DMS114 treated with DMSO at 0.1 percent for 48 hours (cell line): ENCODE measurements around the gene CASP12.
"Not testable (repeated sequence)": the region's sequence is repeated elsewhere in the genome, so short reads cannot be mapped to it uniquely, and the experiment has no call there.

Experiments used
- DNase-seq: peaks from one replicate; lab custom pipeline; 2025; ENCODE audit not compliant: unreplicated experiment; lab: John Stamatoyannopoulos, UW

Gene CASP12

DNA sequence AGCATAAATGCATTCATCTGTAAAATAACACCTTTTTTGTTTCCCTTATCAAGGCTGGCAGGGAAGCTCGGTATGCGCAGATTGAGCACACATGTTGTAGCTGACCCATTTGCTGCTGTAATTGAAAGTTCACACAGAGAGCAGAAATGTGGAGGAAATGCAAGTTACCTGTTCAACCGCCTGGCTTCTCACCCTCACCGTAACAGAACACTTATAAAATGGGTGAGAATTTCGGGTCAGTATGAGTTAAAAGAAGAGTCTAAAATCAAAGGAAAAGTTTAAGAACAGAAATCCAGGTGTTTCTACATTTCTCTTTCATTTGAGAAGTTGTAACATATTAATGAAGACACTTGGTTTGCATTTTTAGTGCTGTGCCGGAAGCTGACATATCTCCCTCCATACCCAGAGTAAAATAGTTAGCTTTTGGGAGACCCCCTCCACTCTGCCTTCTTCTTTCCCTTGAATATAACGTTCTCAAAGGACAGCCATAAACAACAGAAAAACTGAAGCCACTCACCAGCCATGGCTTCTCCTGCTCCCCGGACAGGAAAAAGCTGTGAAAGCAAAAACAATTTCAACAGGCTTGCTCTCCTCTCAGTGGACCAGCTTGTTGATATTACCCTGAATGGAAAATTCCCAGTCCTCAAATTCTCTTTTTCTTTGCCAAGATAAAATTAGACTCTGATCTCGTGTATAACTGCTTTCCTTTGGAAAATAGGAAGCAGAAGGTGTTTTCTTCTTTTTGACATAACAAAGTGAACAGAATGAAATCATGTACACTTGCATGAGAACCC is at the start of gene CASP12:
Gene CASP12, minus strand, starts transcription at position 570 of the 794 bp plus-strand sequence.
- no peak for DNase-seq

DNA sequence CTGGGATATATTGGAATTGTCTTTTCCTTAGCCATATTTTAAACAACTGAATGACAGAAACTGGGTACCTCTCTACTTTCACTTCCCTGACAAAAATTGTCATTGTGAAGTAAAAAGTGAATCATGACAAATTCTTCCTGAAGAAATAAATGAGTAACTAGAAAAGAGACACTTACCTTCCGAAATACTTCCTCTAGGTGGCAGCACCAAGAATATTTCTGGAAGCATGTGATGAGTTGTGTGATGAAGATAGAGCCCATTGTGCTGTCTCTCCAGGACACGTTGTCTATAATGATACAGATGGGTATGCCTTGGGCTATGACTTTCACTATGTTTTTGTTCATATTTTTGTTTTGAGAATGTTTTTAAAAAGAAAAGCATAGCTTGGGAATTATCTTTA is 48.6 kb upstream of the CASP12 start:
- peak; percentile 0 for DNase-seq

DNA sequence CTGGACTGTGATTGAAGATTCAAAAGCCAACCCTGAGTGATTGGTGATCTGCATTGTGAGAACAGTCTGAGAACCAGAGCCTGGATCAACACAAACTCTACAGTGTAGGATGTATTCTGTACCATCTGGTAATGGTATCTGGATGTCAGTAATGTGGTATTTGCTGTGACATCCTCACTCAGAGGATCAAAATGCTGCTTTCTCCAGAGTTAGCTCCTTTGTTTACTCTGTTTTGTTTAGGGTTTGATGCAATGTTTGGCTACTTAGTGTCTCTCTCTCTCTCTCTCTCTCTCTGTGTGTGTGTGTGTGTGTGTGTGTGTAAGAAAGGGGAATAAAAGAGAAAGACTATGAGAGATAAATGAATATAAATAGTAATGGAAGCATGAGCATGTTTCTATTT is 45.8 kb upstream of the CASP12 start:
- no peak for DNase-seq

DNA sequence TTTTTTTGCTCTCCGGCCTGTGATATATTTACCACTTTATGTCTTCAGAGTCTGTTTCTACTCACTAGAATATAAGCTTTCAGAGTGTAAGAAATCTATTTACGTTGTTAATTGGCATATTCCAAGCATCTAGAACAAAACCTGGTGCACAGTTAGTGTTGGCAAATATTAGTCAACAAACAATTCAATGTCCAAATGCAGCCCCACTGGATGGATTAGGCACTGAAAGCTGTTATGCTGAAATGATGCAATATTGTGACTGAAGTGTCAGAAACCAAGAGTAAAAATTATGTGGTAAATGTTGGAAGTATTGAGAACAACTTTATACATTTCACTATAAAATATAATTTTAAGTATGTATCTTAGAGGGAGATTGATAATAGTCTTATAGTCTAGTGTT is 45.3 kb upstream of the CASP12 start:
- no peak for DNase-seq

DNA sequence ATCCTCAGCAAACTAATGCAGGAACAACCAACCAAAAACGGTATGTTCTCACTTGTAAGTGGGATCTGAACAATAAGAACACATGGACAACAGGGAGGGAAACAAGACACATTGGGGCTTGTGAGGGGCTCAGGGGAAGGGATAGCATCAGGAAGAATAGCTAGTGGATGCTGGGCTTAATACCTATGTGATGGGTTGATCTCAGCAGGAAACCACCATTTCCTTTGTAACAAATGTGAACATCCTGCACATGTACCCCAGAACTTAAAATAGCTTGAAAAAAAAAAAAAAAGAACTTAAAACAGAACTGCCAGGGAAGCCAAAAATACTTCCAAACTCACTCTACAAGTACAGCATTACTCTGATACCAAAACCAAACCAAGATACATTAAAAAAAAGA is 36.3 kb upstream of the CASP12 start:
- no peak for DNase-seq

DNA sequence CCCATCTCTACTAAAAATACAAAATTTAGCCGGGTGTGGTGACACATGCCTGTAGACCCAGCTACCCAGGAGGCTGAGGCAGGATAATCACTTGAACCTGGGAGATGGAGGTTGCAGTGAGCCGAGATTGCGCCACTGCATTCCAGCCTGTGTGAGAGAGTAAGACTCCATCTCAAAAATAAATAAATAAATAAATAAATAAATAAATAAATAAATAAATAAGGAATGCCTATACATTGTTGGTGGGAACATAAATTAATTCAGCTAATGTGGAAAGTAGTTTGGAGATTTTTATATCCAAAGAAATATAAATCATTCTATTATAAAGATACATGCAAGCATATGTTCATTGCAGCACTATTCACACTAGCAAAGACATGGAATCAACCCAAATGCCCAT is 35.8 kb upstream of the CASP12 start:
- not testable (repeated sequence) for DNase-seq

DNA sequence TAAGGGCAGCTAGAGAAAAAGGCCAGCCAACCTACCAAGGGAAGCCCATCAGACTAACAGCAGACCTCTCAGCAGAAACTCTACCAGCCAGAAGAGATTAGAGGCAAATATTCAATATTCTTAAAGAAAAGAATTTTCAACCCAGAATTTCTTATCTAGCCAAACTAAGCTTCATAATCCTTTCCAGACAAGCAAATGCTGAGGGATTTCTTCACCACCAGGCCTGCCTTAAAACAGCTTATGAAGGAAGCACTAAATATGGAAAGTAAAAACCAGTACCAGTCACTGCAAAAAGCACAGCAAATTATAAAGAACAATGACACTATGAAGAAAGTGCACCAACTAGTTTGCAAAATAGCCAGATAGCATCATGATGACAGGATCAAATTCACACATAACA is 30.6 kb upstream of the CASP12 start:
- DNase-seq: no peak

DNA sequence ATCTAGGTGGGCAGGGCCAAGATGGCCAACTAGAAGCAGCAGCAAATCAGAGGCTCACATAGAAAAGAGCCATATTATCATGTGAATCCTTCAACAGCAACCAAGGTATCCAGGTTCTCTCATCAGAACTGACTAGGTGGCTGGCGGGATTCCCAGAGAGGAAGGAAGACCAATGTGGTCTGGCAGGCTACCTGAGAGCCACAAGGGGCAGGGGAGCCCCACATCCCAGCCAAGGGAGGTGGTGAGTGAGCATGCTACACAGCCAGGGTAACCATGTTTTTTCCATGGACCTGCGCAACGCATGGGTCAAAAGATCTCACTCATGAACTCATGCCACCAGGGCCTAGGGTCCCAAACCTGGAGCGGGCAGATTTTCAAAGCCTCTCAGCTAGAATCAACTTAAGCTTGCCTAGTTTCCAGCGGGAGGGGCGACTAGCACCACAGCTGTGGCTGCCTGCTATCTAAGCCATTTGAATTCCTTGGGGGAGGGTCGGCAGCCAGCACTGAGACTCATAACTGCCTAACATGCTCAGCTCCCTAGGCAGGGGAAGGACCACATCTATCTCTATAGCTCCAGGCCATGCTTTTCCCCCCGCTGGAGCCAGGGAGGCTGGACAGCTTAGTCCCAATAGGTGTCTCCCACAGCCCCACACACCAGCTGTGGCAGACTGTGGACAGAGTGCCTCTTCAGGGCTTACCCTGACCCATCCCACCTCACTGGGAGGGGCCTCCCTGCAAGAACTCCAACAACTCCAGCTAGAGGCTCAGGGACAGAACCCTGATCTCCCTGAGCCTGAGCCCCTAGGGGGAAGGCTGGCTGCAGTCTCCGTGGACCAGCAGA is 28.7 kb upstream of the CASP12 start:
- DNase-seq: no peak

DNA sequence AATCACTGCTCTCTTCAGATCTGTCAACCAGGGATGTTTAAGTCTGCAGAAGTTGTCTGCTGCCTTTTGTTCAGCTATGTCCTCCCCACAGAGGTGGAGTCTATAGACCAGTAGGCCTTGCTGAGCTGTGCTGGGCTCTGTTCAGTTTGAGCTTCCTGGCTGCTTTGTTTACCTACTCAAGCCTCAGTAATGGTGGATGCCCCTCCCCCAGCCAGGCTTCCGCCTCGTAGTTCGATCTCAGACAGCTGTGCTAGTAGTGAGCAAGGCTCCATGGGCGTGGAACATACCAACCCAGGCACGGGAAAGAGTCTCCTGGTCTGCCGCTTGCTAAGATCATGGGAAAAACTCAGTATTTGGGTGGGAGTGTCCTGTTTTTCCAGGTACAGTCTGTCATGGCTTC is 27.6 kb upstream of the CASP12 start:
- no peak for DNase-seq

DNA sequence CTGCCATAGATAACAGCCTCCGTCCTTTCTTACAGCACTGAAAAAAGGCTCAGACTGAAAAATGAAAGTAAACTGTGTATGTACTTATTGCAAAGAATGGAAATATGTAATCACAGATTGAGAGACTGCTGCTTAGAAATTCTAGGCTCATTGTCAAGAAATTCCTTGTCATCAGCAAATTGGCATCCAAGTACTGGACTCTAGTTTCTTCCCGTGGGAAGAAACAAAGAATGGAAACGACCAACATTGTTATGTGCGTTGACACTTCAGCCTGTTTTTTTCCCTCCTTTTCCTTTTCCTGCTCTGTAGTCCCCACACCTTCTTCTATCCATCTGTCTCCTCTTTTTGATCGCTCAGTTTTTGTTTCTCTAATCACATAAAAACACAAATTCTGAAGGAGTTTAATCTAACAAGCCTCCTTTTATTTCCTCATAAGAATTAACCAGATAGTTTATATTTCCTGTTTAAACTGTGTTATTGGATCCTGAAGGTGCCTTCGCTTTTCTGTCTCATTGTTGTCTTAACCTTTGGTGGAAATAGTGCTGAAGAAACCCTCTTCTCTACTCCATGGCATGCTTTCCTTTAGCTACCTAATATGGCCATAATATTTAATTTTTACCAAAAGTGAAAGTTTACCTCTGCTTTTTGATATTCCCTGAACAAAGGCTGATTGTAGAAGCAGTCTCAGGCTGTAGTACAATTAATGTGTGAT is 20.0 kb upstream of the CASP12 start:
- DNase-seq: no peak

DNA sequence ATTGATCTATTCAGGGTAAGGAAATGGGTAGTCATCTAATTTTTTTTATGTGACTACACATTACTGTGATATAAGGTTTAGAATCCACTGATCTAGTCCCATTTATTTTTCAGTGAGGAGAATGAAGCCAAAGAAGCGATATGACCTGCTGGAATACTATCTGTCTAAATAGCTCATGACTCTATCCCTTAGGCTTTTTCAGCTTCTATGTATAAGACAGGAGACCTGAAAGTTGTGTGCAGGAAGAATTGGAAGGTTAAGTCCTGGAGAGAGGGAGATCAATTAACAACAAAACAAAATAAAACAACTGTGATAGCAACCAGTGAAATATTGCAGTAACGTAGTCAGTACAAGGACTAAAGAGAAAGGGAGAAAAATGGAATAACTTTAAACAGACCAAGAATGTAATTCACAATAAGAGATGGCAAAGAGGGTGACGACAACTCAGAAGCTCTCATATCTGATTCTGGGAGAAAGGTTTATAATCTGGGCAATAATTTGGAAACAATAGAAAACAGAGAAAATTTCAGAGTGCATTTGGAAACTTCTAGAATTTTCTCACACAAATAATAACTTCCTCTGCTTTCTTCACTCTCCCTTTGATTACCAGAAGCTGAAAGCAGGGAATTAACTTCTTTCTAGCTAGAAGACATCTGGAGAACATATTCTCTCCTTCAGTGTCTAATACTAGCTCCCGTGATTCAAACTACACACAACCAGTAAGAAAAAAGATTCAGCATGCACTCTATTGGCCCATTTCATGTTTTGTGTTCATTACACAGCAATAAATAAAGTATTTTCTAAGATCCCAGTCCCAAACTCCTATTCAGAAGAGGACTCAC is 19.2 kb upstream of the CASP12 start:
- DNase-seq: no peak

DNA sequence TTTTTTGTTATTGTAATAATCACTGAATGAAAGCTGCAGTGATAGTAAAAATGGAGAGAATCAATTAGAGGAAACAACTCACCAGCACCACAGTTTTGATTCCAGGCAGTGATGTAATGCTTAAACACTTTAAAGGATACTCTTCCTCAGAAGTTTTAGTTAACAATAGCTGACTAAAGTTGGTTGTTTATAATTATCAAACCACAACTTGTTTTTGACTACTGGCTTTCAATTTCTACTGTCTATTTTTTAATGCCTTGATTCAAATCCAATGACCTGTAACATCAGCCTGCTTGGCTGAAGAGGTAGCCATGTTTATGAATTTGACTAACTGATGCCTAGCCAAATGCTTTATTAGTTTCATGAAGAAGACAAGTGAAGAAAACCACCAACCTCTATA is 18.2 kb upstream of the CASP12 start:
- no peak for DNase-seq

DNA sequence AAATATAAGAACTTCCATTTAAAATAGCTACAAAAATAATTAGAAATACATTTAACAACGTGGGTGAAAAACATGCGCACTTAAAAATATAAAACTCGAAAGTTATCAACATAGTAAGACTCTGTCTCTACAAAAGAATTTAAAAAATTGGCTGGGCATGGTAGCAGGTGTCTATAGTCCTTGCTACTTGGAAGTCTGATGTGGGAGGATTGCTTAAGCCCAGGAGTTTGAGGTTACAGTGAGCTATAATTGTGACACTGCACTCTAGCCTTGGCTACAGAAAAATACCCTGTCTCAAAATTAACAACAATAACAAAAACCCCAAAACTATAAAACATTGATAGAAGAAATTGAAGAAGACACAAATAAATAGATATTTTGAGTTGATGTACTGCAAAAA is 13.8 kb upstream of the CASP12 start:
- DNase-seq: no peak

DNA sequence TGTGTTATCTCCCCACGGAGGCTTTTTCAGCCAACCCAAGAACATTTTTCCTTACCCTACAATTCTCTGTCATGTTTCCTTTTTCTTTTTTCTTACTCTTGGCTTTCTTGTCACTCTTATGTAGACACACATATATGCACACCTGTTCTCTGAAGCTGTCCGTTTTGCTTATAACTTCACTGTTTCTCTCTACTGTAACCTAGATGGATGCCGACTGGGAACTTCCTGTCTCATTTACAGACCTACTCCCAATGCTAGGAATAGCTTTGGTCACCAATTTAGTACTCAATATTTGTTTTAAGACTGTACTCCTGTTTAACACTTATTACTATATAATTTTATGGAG is 9.9 kb upstream of the CASP12 start:
- DNase-seq: no peak

DNA sequence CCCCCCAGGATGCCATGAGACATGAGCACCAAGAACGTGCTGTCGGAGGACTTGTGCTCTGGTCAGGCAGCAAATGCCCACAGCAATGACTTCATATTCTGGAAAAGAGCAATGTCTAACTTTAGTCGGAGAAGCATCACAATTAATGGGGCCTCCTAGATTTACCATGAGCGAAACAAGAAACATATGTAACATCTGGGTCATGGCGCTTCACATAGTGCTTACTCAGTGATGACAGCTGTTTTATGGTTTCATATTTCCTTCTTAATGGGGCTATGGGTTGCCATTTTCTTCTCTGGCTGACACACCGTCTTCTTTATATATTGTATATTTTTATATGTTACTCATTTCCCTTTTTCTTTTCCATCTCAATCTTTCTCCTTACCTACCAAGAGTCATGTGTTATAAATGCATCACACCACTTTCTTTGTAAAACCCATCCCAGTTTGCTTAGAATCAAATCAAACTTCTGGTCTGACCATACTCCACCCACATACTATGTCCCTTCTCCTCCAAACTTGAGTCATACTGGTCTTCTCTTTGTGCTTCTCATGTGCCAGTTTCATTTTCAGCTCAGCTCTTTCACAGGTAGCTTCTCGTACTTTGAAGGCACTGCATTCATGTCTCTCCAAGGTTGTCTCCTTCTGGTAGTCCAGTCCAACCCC is 9.4 kb upstream of the CASP12 start:
- no peak for DNase-seq

DNA sequence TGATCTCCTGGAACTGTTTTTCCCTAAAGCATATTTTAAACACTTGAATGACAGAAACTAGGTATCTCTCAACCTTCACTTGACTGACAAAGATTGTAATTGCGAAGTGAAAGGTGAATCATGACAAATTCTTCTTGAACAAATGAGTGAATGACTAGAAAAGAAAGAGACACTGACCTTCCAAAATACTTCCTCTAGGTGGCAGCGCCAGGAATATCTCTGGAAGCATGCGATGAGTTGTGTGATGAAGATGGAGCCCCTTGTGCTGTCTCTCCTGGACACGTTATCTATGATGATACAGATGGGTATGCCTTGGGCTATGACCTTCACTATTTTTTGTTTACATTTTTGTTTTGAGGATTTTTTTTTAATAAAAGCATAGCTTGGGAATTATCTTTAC is 7.0 kb upstream of the CASP12 start:
- DNase-seq: no peak

DNA sequence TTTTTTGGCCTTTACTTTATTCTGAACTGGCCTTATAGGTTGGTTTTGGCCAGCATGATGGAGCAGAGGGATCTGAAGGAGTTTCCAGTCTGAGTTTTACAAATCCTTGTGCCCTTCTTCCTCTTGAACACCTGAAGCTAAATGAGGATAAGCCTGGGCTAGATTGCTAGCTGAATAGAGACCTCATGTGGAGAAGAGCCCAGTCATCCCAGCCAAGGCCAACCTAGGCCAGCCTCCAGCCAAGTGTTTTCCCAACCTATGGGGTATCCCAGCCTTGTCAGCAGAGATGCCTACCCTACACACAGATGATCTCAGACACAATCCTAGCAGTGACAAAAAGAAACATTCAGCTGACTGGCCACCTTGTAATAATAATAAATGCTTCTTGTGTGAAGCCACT is 966 bp upstream of the CASP12 start:
- DNase-seq: no peak

DNA sequence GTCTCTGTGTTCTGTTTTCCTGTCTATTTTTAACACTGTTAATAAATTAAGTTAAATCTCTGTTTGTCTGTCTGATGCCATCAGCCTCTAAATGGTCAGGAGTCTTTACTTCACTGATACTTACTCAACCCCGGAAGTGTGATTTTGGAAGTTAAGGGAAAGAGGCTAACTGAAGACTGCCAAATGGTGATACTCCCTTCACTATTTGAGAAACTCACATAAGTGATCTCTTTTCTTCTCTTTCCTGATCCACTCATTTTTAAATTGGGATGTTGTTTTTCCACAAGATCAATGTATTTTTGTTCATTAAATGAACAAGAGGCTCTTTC is 389 bp upstream of the CASP12 start:
- no peak for DNase-seq

DNA sequence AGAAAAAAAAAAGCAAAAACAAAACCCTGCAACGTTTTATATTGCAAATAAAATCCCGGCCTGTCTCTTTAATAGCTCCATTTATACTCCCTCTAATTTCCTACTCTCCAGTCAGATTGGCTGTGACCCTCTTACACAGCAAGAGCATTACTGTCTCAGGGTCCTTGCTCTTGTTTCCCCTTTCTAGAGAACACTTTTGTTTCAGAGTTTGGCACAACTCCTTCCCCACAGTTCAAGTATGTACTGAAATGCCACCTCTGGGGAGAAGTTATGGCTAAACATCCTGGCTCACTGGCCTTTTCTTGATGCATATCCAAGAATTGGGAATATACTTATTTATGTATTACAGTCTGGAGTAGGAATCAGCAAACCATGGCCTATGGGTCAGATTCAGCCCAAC is 2.6 kb downstream of the CASP12 start:
- DNase-seq: no peak

DNA sequence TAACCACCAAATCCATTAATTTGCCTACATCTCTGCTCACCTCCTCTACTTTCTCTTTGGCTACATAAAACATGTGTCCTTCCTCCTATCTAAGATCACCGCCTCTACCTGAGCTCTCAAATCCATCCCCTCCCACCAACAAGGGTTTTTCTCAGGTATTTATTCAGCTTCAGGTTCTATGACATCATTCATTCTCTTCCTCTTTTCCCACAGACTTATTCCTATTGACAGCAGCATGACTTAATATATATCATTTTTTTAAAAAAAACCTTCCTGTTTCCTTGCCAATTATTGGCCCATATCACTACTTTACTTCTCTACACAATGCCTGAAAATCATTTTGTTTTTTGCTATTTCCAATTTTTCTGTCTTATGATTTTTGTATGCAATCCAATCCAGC is 4.4 kb downstream of the CASP12 start:
- DNase-seq: no peak
